TTC549 (cell line): ENCODE data around the gene OR56A1.

Experiments used
- FAIRE-seq: peaks from 2 replicates; lab custom pipeline; 2012; peaks lifted over from hg19 to GRCh38; lab: Jason Lieb, UNC

Gene OR56A1

DNA sequence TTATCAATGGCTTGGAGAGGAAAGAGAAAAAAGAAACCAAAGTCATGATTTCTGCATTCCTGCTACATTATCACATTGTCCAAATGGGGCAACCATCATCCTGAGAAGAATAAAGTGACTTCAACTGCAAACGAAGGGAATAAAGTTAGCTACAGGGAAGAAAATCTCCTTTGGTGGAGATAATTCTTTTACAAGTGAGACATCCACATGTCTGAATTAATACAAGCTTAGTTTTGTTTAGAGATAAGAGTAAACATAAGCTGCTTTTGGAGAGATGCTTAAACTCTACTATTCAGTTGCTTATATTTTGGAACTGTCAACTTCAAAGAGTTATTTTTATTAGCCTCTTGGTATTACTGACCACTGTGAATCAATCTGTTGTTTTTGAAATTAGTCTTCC lies 43.7 kb downstream of the OR56A1 start, which contains the start of gene OR52L1:
TSS of gene OR52L1 (minus strand) at position 101 of the 400 bp plus-strand sequence. CDS start at position 46, 55 bp downstream.
- no peak for FAIRE-seq

DNA sequence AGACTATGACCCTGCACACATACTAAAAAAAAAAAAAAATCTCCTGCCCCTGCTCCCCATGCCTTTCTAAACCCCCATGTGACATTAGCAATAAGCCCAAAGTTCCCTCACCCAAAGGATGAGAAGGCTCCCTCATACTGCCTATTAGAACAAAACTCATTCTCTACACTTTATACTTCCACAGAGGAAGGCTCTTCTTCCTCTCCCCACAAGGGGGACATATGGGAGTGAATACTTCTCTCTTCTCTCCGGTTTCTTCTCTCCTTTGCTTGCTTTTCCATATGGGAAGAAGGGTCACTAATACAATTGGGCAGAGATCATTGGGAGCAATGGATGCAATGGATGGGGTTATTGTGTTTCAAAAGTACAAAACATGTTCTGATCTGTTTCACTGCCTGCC lies 47.1 kb downstream of the OR56A1 start:
- FAIRE-seq, result no peak

DNA sequence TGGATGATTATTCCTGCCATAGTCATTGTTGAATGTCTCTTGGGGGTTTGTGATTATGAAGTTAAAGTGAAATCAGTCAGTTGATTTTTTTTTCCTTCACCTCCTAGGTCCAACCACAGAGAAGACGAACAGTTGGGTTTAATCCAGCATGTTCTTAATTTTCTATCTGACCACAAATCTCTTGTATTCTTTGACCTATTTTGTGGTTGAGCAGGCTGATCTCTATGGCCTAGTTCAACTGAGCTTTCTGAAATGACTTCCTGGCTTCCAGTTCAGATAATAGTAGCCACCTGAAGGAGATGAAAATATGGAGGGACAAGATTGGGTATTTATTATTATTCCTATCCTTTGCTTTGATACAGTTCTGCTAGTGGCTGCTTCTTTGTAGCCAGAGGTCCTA lies 57.0 kb downstream of the OR56A1 start:
- FAIRE-seq, result no peak
